Measurements from ENCODE around the gene RAB27A. TPM values are rescaled to one million over a fixed set of nuclear protein-coding genes. Genes with fewer than 3 reads are reported as not detected.

Gene RAB27A
- total and polyA plus RNA-seq, 9 of the 15 experiments (the other 6 are each of a cell fraction or from before 2014, with no cell fraction given): 31.5 to 171 (median 80.4) TPM

GRCh38 chr15:55218056-55218455 is 71.6 kb downstream of the RAB27A start (continued):
- TF ChIP-seq E4F1 (CRISPR knock-in tag; IDR thresholded peaks at IDR 0.05; ENCODE audit: borderline replicate concordance) (no peak), SIN3B (IDR thresholded peaks at IDR 0.05; ENCODE audit: low read depth) (no peak), CAMTA2 (CRISPR knock-in tag; conservative IDR thresholded peaks at IDR 0.05) (no peak), E2F8 (IDR thresholded peaks at IDR 0.05; ENCODE audit: low read depth, partially characterized antibody) (no peak), ZNF146 (CRISPR knock-in tag; IDR thresholded peaks at IDR 0.05; ENCODE audit: unreplicated experiment) (no peak), ARID1B (IDR thresholded peaks at IDR 0.05) (no peak), DACH1 (IDR thresholded peaks at IDR 0.05; ENCODE audit: partially characterized antibody) (no peak), ZNF165 (CRISPR knock-in tag; IDR thresholded peaks at IDR 0.05; ENCODE audit: borderline replicate concordance) (no peak), NR2C1 (IDR thresholded peaks at IDR 0.05) (no peak), NR2C1 (tag; IDR thresholded peaks at IDR 0.05) (no peak), SRSF3 (IDR thresholded peaks at IDR 0.05; ENCODE audit: insufficient read depth, low read length) (no peak), STAG1 (CRISPR knock-in tag; IDR thresholded peaks at IDR 0.05; ENCODE audit: borderline replicate concordance) (no peak)
